GM19238 (cell line): ENCODE results near the gene UMAD1.

Source experiments
- DNase-seq: peaks from one replicate; pipeline ENCODE4 v3.0.0; 2011; ENCODE audit warnings: low spot score; ENCODE audit not compliant: insufficient read length

Gene UMAD1

GRCh38 chr7:7920056-7920455, 279.5 kb downstream of the UMAD1 start:
- DNase-seq, result no peak

DNA sequence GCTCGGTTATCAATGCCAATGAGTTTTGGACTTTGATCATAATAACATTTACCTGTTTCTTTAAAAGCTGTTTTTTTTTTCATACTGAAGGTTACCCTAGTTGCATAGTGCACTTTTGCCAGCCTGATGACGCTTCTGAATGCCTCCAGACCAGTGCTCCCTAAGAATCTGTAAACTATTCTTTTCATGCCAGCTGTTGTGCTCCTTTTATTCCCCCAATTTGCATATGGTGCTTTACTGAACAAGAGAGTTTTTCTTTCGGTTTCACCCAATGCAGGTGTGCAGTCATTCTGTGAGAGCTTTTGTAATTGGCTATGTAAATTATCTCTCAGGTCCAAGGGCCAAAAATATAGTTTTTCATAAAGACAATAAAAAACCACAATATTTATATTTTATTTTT, 279.9 kb downstream of the UMAD1 start:
- peak; percentile 33 for DNase-seq

- DNase-seq, result no peak
These were observed 281.3 kb downstream of the UMAD1 start for GRCh38 chr7:7921830-7922229.

- DNase-seq, result no peak
These were observed 282.3 kb downstream of the UMAD1 start for GRCh38 chr7:7922684-7923385.

DNA sequence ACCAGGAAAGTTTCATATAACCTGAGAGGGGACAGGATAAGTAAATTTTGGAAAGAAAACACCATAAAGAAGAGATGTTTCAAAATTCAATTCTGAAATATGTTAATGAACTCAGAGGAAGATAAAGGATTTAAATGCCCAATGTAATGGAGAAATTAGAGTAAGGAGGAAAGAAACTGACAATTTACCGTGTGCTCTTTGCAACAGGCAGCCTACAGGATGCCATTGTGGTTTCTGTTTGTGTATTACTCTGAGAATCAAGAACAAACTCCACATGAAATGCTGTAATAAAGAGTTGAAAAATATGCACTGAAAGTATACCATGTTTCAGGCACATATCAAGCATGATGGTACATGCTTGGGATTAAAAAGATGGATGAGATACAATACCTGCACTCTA, 283.3 kb downstream of the UMAD1 start:
- no peak for DNase-seq

DNA sequence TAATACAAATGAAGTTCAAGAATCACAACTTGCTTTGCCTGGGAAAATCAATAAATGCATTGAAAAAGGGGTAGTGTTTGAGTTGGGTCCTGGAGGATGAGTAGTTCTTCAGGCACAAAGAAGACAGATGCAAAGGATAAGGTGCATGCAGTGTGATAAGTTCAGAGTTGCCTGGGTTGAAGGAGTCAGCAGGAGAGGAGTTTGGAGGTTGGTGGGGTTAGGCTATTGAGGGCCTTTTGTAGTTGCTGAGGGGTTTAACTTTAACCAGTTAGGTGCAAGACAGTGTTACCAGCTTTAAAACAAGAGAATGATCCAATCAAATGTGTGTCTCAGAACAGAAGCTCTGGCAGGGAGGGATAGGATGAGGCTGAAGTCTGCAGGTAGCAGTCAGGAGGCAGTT, 283.8 kb downstream of the UMAD1 start:
- no peak for DNase-seq
